Endothelial cell of umbilical vein (primary cell): ENCODE results near the gene KCND2. TPM values are rescaled to one million over a fixed set of nuclear protein-coding genes. Genes with fewer than 3 reads are reported as not detected.

Experiments
- BruUV-seq: library from RNA; stranded (reverse); fragments of 400-500 nt; replicated peaks from 2 replicates; lab custom pipeline; 2021; lab: Mats Ljungman, UMichigan
- CTCF ChIA-PET: fragments of 300-600, 350-600 bp; sonication (Branson Sonifier 250); formaldehyde crosslinking; loops from one replicate; lab custom pipeline; 2021; ENCODE audit warnings: antibody characterized with exemption, inconsistent platforms; lab: Charles Lee
- POLR2A ChIA-PET: fragments of 300-600, 350-600 bp; sonication (Branson Sonifier 250); formaldehyde crosslinking; loops from one replicate; lab custom pipeline; 2021; ENCODE audit warnings: antibody characterized with exemption, inconsistent platforms; lab: Charles Lee
- DNase-seq: peaks from one replicate; pipeline ENCODE4 v3.0.0-alpha.2; 2011; ENCODE audit warnings: low read depth, low spot score
- FAIRE-seq: peaks from 2 replicates; lab custom pipeline; 2011; peaks lifted over from hg19 to GRCh38; lab: Jason Lieb, UNC
- H2AFZ ChIP-seq: 2 replicates; pipeline ENCODE4 v1.6.0; 2012; ENCODE audit warnings: low read depth, low read length, control low read depth, inconsistent platforms
- H3K27ac ChIP-seq: 2 replicates; pipeline ENCODE4 v1.5.1; 2011; ENCODE audit warnings: low read depth, mild to moderate bottlenecking, control low read depth, low read length, moderate library complexity; ENCODE audit not compliant: insufficient read depth
- H3K27me3 ChIP-seq, 2 experiments: 2 replicates each; pipeline versions ENCODE4 v1.6.0 to v1.6.1; 2011; ENCODE audit warnings: low read length in 2 of 2, mixed read lengths in 1 of 2; ENCODE audit not compliant: control insufficient read depth in 2 of 2, insufficient read depth in 2 of 2
- H3K36me3 ChIP-seq, 2 experiments: 2 replicates in 1 of 2; 3 replicates in 1 of 2; pipeline ENCODE4 v1.5.1; 2011; ENCODE audit warnings: low read length in 2 of 2, mild to moderate bottlenecking in 1 of 2, moderate library complexity in 1 of 2; ENCODE audit not compliant: control insufficient read depth in 2 of 2, insufficient read depth in 2 of 2; ENCODE audit errors: extremely low read depth in 1 of 2
- H3K4me1 ChIP-seq: 3 replicates; pipeline ENCODE4 v1.5.1; 2011; ENCODE audit warnings: mild to moderate bottlenecking, low read length; ENCODE audit not compliant: control insufficient read depth, insufficient read depth; ENCODE audit errors: extremely low read depth
- H3K4me2 ChIP-seq: 2 replicates; pipeline ENCODE4 v1.6.1; 2011; ENCODE audit warnings: low read length, control low read depth, mixed read lengths; ENCODE audit not compliant: insufficient read depth
- H3K4me3 ChIP-seq, 3 experiments: fragments of 200-600 bp in 1 of 3; sonication (generic), shearing (Covaris generic) in 1 of 3; replicated peaks in 1 of 3; 2 replicates each; pipeline ENCODE4 v1.5.1; 2011 to 2016; ENCODE audit warnings: control low read depth in 3 of 3, low read length in 3 of 3, mild to moderate bottlenecking in 2 of 3, inconsistent platforms in 1 of 3, low read depth in 1 of 3, moderate library complexity in 1 of 3; ENCODE audit not compliant: insufficient read depth in 1 of 3
- H3K79me2 ChIP-seq: 2 replicates; pipeline ENCODE4 v1.6.0; 2012; ENCODE audit warnings: low read length, inconsistent platforms; ENCODE audit not compliant: control insufficient read depth, insufficient read depth
- H3K9ac ChIP-seq: replicated peaks from 2 replicates; pipeline ENCODE3; 2011; ENCODE audit warnings: low read length, control low read depth; ENCODE audit not compliant: insufficient read depth; ENCODE audit errors: extremely low read depth
- H3K9me1 ChIP-seq: replicated peaks from 3 replicates; pipeline ENCODE4 v1.6.0; 2011; ENCODE audit warnings: mild to moderate bottlenecking, low read length; ENCODE audit not compliant: control insufficient read depth, insufficient read depth; ENCODE audit errors: extremely low read depth
- H3K9me3 ChIP-seq: replicated peaks from 2 replicates; pipeline ENCODE4 v1.5.1; 2012; ENCODE audit warnings: low read length, inconsistent platforms; ENCODE audit not compliant: control insufficient read depth, insufficient read depth
- H4K20me1 ChIP-seq: replicated peaks from 2 replicates; pipeline ENCODE3; 2011; ENCODE audit warnings: mild to moderate bottlenecking, low read length; ENCODE audit not compliant: control insufficient read depth, insufficient read depth; ENCODE audit errors: extremely low read depth
- CTCF ChIP-seq, 2 donors: IDR thresholded peaks; 1 replicate in 1 of 2; 2 replicates in 1 of 2; pipeline ENCODE4 v1.5.1; 2011; ENCODE audit warnings: low read length in 2 of 2, mild to moderate bottlenecking in 2 of 2, moderate library complexity in 2 of 2, control low read depth in 1 of 2, inconsistent platforms in 1 of 2, low read depth in 1 of 2; ENCODE audit not compliant: insufficient read depth in 1 of 2; ENCODE audit errors: extremely low read depth in 1 of 2
- FOS ChIP-seq: IDR thresholded peaks from 2 replicates; pipeline ENCODE4 v1.6.1; 2011; ENCODE audit warnings: mild to moderate bottlenecking, low read length, moderate library complexity, borderline replicate concordance; ENCODE audit not compliant: insufficient read depth
- GATA2 ChIP-seq: IDR thresholded peaks from 2 replicates; pipeline ENCODE4 v1.7.0; 2011; ENCODE audit warnings: low read depth, mild to moderate bottlenecking, moderate library complexity, mixed read lengths, low read length; ENCODE audit not compliant: insufficient read length, insufficient read depth
- JUN ChIP-seq: IDR thresholded peaks from 2 replicates; pipeline ENCODE4 v1.6.1; 2011; ENCODE audit warnings: borderline replicate concordance, low read depth; ENCODE audit not compliant: insufficient read length, insufficient read depth
- MAX ChIP-seq: IDR thresholded peaks from 2 replicates; pipeline ENCODE4 v1.6.1; 2011; ENCODE audit not compliant: insufficient read depth, insufficient read length
- MYC ChIP-seq: IDR thresholded peaks from one replicate; pipeline ENCODE4 v1.6.1; 2011; ENCODE audit warnings: mild to moderate bottlenecking, low read depth, low read length
- POLR2A ChIP-seq: IDR thresholded peaks from 2 replicates; pipeline ENCODE4 v1.6.1; 2012; ENCODE audit warnings: low read depth, mild to moderate bottlenecking, control low read depth, low read length
- POLR2AphosphoS5 ChIP-seq: IDR thresholded peaks from 2 replicates; pipeline ENCODE4 v1.6.1; 2012; ENCODE audit warnings: low read depth, mild to moderate bottlenecking, control low read depth, low read length, moderate library complexity; ENCODE audit not compliant: insufficient read depth
- dilution Hi-C: fragments of 300-500 bp; cut with MboI; formaldehyde crosslinking; loops from one replicate; pipeline ENCODE4 v1.15.0; 2019; ENCODE audit warnings: low sequenced_read_pairs; ENCODE audit not compliant: extremely low pct_ligation_motif_present
- intact Hi-C: fragments of 100-400 bp; cut with micrococcal nuclease; formaldehyde crosslinking; loops from one replicate; pipeline ENCODE4 v1.10.0; 2022
- polyA plus RNA-seq, 4 experiments: library from polyadenylated mRNA; depleted of rRNA in 3 of 4; stranded (reverse) in 3 of 4; unstranded in 1 of 4; fragments of >200 nt; gene quantifications; 2 replicates each; pipeline versions ENCODE4 v1.2.1 to v1.2.3, GENCODE V29; 2011 to 2012; ENCODE audit warnings: missing spikeins in 1 of 4
- total RNA-seq: library from RNA; stranded (reverse); gene quantifications from 2 replicates; pipeline ENCODE4 v1.2.3, GENCODE V29; 2021

Gene KCND2
- total and polyA plus RNA-seq, 2 donors (not counting 3 experiments of a cell fraction or from before 2014, with no cell fraction given) = not detected

- Histone ChIP-seq H3K9me3 (no peaks in the 10 kb centered on the region), H3K9me1 (no peaks in the 10 kb centered on the region), H2AFZ (no peak overlapping the region), H3K79me2 (no peaks in the 10 kb centered on the region), H3K27ac (no peak overlapping the region), H3K27me3 (no peaks in the 10 kb centered on the region), H3K4me2 (no peak overlapping the region), H4K20me1 (no peaks in the 10 kb centered on the region), H3K36me3 (no peaks in the 10 kb centered on the region), H3K4me3 (no peak overlapping the region), H3K4me1 (no peaks in the 10 kb centered on the region), H3K9ac (no peak overlapping the region)
- DNase-seq = no peak
- dilution Hi-C loops (no loop called here), intact Hi-C loops (no loop called here)
- CTCF ChIA-PET = no interaction called here
- TF ChIP-seq GATA2 (no peak), MAX (no peak), POLR2A (no peak), FOS (no peak), MYC (no peak), CTCF (IDR thresholded peaks at IDR 0.05; ENCODE audit: extremely low read depth in 1 of 2, insufficient read depth in 1 of 2, low read depth in 1 of 2, low read length in 2 of 2) (no peak), POLR2AphosphoS5 (no peak), JUN (no peak)
- POLR2A ChIA-PET = no interaction called here
- no peak for FAIRE-seq
- no TSS peak for BruUV-seq
Measured at GRCh38 chr7:120675076-120675475, 402.1 kb downstream of the KCND2 start.
